Measurements from ENCODE around the gene PACSIN2.

DNA sequence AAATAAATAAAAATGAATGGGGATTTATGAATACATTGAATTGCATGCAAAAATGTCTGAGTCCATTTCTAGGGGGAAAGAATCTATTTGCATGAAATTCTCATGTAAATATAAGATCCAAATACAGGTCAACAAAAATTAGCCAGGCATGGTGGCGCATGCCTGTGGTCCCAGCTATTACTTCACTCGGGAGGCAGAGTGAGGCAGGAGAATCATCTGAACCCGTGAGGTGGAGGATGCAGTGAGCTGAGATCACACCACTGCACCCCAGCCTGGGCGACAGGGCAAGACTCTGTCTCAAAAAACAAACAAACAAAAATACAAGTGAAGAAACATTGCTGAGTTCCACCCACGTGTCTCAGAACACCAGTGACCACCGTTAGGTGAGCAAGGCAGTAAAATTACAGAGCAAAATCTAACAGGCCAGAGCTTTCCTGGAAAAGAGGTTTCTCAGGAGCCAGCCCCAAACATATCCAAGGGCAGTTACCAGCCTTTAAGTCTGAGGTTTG lies 17.3 kb downstream of the PACSIN2 start:
- TF ChIP-seq CTCF (IDR thresholded peaks at IDR 0.05; ENCODE audit: insufficient read depth, low read depth, low read length) (no peak), EZH2 (IDR thresholded peaks at IDR 0.05; ENCODE audit: insufficient read depth, low read length) (no peak)

All from astrocyte (in vitro differentiated cells and primary cell).